HCT116 (cell line): Measurements from ENCODE around the gene BRSK2. TPM values are rescaled to one million over a fixed set of nuclear protein-coding genes. Genes with fewer than 3 reads are reported as not detected.

Experiments
- ATAC-seq: fragments of 200-7000 bp; cut with Tn5 transposase; 2 replicates; pipeline ENCODE4 v1.9.1; 2020; ENCODE audit warnings: mild to moderate bottlenecking, moderate library complexity
- BruUV-seq: library from RNA; stranded (reverse); fragments of 400-500 nt; replicated peaks from 2 replicates; lab custom pipeline; 2021; lab: Mats Ljungman, UMichigan
- CTCF ChIA-PET: fragments of 300-600 bp; sonication (Branson Sonifier 250); formaldehyde crosslinking; loops from one replicate; lab custom pipeline; 2021; ENCODE audit warnings: antibody characterized with exemption; lab: Charles Lee
- POLR2A ChIA-PET: fragments of 300-600, 350-600 bp; sonication (Branson Sonifier 250); formaldehyde crosslinking; loops from one replicate; lab custom pipeline; 2021; ENCODE audit warnings: antibody characterized with exemption; lab: Charles Lee
- RAD21 ChIA-PET, 2 experiments: fragments of 300-600 bp; sonication (Branson Sonifier 250); formaldehyde crosslinking; loops; one replicate each; lab custom pipeline; 2023; ENCODE audit warnings: low total read pairs in 2 of 2; ENCODE audit not compliant: uncharacterized antibody in 2 of 2, unreplicated experiment in 2 of 2, low non-redundant PET in 1 of 2; lab: Charles Lee
- DNase-seq: peaks from one replicate; pipeline ENCODE4 v3.0.0-alpha.2; 2010; ENCODE audit warnings: low read depth, low spot score
- H2AFZ ChIP-seq: fragments of 200-600 bp; shearing (Covaris generic), sonication (generic); 2 replicates; pipeline ENCODE4 v1.6.1; 2017; ENCODE audit warnings: low read depth, mixed run types, mixed read lengths, antibody characterized with exemption, low read length; ENCODE audit not compliant: poor library complexity, severe bottlenecking
- H3K27ac ChIP-seq: 2 replicates; pipeline ENCODE4 v1.5.1; 2012; ENCODE audit warnings: low read depth, low read length
- H3K27me3 ChIP-seq: fragments of 200-600 bp; sonication (generic); 2 replicates; pipeline ENCODE4 v1.6.1; 2016; ENCODE audit warnings: mixed run types, low read length, mixed read lengths; ENCODE audit not compliant: insufficient read depth
- H3K36me3 ChIP-seq, 2 experiments: fragments of 200-500 bp in 1 of 2; fragments of 200-600 bp in 1 of 2; sonication (Bioruptor generic) in 1 of 2; sonication (generic) in 1 of 2; 2 replicates each; pipeline versions ENCODE4 v1.5.1 to v1.6.1; 2014 to 2016; ENCODE audit warnings: low read length in 2 of 2, inconsistent platforms in 1 of 2, mixed read lengths in 1 of 2, mixed run types in 1 of 2; ENCODE audit not compliant: insufficient read depth in 2 of 2, control insufficient read depth in 1 of 2
- H3K4me1 ChIP-seq, 2 experiments: fragments of 200-600 bp in 1 of 2; sonication (generic) in 1 of 2; 2 replicates each; pipeline versions ENCODE4 v1.5.1 to v1.6.1; 2012 to 2017; ENCODE audit warnings: low read length in 2 of 2, inconsistent platforms in 1 of 2, mild to moderate bottlenecking in 1 of 2, mixed read lengths in 1 of 2, mixed run types in 1 of 2, moderate library complexity in 1 of 2; ENCODE audit not compliant: insufficient read depth in 2 of 2, control insufficient read depth in 1 of 2
- H3K4me2 ChIP-seq: fragments of 200-600 bp; sonication (generic); 2 replicates; pipeline ENCODE4 v1.6.1; 2017; ENCODE audit warnings: mixed run types, low read length, mixed read lengths
- H3K4me3 ChIP-seq, 2 experiments: fragments of 200-600 bp in 1 of 2; sonication (generic) in 1 of 2; replicated peaks in 1 of 2; 2 replicates each; pipeline ENCODE4 v1.5.1; 2011 to 2016; ENCODE audit warnings: low read length in 2 of 2, control low read depth in 1 of 2, low read depth in 1 of 2, mild to moderate bottlenecking in 1 of 2, mixed read lengths in 1 of 2, mixed run types in 1 of 2
- H3K79me2 ChIP-seq: fragments of 200-600 bp; sonication (generic); 2 replicates; pipeline ENCODE4 v1.6.1; 2017; ENCODE audit warnings: mild to moderate bottlenecking, mixed run types, low read length, moderate library complexity, mixed read lengths; ENCODE audit not compliant: insufficient read depth
- H3K9ac ChIP-seq: fragments of 200-600 bp; sonication (generic); 2 replicates; pipeline ENCODE4 v1.6.1; 2016; ENCODE audit warnings: low read length, mixed read lengths
- H3K9me2 ChIP-seq: fragments of 200-600 bp; sonication (generic), shearing (Covaris generic); 2 replicates; pipeline ENCODE4 v1.6.1; 2017; ENCODE audit warnings: mixed run types, mild to moderate bottlenecking, moderate library complexity; ENCODE audit not compliant: insufficient read depth
- H3K9me3 ChIP-seq, 2 experiments: fragments of 200-500 bp in 1 of 2; fragments of 200-600 bp in 1 of 2; sonication (Bioruptor generic) in 1 of 2; sonication (generic) in 1 of 2; 2 replicates each; pipeline ENCODE4 v1.6.1; 2014 to 2017; ENCODE audit warnings: low read length in 2 of 2, mixed read lengths in 2 of 2, inconsistent platforms in 1 of 2, low read depth in 1 of 2, mild to moderate bottlenecking in 1 of 2, mixed run types in 1 of 2, moderate library complexity in 1 of 2; ENCODE audit not compliant: control insufficient read depth in 1 of 2, insufficient read depth in 1 of 2
- H4K20me1 ChIP-seq: fragments of 200-600 bp; sonication (generic), shearing (Covaris generic); 2 replicates; pipeline ENCODE4 v1.6.1; 2017; ENCODE audit warnings: mixed run types, mild to moderate bottlenecking, moderate library complexity; ENCODE audit not compliant: insufficient read depth
- CBX3 ChIP-seq: IDR thresholded peaks from 2 replicates; pipeline ENCODE4 v1.6.1; 2012; ENCODE audit warnings: low read depth
- CEBPB ChIP-seq: IDR thresholded peaks from 2 replicates; pipeline ENCODE4 v1.6.1; 2012; ENCODE audit warnings: low read depth
- CTCF ChIP-seq, 3 experiments: fragments of 200-600 bp in 1 of 3; sonication (generic) in 1 of 3; IDR thresholded peaks in 2 of 3; conservative IDR thresholded peaks in 1 of 3; 2 replicates each; pipeline ENCODE4 v1.5.1; 2012 to 2017; ENCODE audit warnings: low read depth in 2 of 3, low read length in 2 of 3, antibody characterized with exemption in 1 of 3, borderline replicate concordance in 1 of 3, control low read depth in 1 of 3, mild to moderate bottlenecking in 1 of 3, mixed read lengths in 1 of 3, mixed run types in 1 of 3, moderate library complexity in 1 of 3; ENCODE audit not compliant: insufficient read depth in 1 of 3
- EGR1 ChIP-seq: IDR thresholded peaks from 2 replicates; pipeline ENCODE4 v1.6.1; 2012; ENCODE audit warnings: low read depth
- ELF1 ChIP-seq: IDR thresholded peaks from 2 replicates; pipeline ENCODE4 v1.6.1; 2012; ENCODE audit warnings: low read depth, borderline replicate concordance
- EZH2 ChIP-seq: fragments of 200-600 bp; sonication (generic); IDR thresholded peaks from 2 replicates; pipeline ENCODE4 v1.6.1; 2017; ENCODE audit warnings: antibody characterized with exemption, mixed run types
- FOSL1 ChIP-seq: IDR thresholded peaks from 2 replicates; pipeline ENCODE4 v1.6.1; 2012; ENCODE audit warnings: low read depth
- JUND ChIP-seq: IDR thresholded peaks from 2 replicates; pipeline ENCODE4 v1.6.1; 2012
- MAX ChIP-seq: IDR thresholded peaks from 2 replicates; pipeline ENCODE4 v1.6.1; 2012
- POLR2A ChIP-seq: IDR thresholded peaks from 2 replicates; pipeline ENCODE4 v1.7.0; 2011; ENCODE audit warnings: borderline replicate concordance; ENCODE audit not compliant: insufficient read depth, insufficient read length; ENCODE audit errors: extremely low read depth
- RAD21 ChIP-seq: IDR thresholded peaks from 2 replicates; pipeline ENCODE4 v1.6.1; 2012; ENCODE audit warnings: low read depth, mild to moderate bottlenecking
- SIN3A ChIP-seq: IDR thresholded peaks from 2 replicates; pipeline ENCODE4 v1.6.1; 2012; ENCODE audit warnings: low read depth
- SP1 ChIP-seq: IDR thresholded peaks from 2 replicates; pipeline ENCODE4 v1.6.1; 2012; ENCODE audit warnings: low read depth
- YY1 ChIP-seq: IDR thresholded peaks from 2 replicates; pipeline ENCODE4 v1.6.1; 2011; ENCODE audit warnings: low read length, low read depth, moderate library complexity, mild to moderate bottlenecking; ENCODE audit not compliant: insufficient replicate concordance; ENCODE audit errors: extremely low read depth
- ZFX ChIP-seq: fragments of 450-650 bp; IDR thresholded peaks from 2 replicates; pipeline ENCODE4 v1.6.1; 2017
- ZNF274 ChIP-seq: fragments of 200-500 bp; sonication (Bioruptor generic); IDR thresholded peaks from 2 replicates; pipeline ENCODE4 v1.6.1; 2014; ENCODE audit warnings: mild to moderate bottlenecking, low read depth, low read length, inconsistent platforms
- intact Hi-C: fragments of 100-400 bp; cut with micrococcal nuclease; formaldehyde crosslinking; loops from 2 replicates; pipeline ENCODE4 v1.10.0; 2022
- total RNA-seq: library from RNA; stranded (reverse); gene quantifications from one replicate; pipeline ENCODE4 v1.2.1, GENCODE V29; 2021; ENCODE audit not compliant: unreplicated experiment
- TF ChIP-seq, protein P1 (sequence below): IDR thresholded peaks from 2 replicates; pipeline ENCODE4 v1.6.1; 2011; ENCODE audit warnings: mild to moderate bottlenecking, low read length, moderate library complexity; ENCODE audit not compliant: insufficient replicate concordance; ENCODE audit errors: extremely low read depth

The BRSK2 gene
- total RNA-seq, 1 experiment from 2014 or later, result 14.0 TPM

DNA sequence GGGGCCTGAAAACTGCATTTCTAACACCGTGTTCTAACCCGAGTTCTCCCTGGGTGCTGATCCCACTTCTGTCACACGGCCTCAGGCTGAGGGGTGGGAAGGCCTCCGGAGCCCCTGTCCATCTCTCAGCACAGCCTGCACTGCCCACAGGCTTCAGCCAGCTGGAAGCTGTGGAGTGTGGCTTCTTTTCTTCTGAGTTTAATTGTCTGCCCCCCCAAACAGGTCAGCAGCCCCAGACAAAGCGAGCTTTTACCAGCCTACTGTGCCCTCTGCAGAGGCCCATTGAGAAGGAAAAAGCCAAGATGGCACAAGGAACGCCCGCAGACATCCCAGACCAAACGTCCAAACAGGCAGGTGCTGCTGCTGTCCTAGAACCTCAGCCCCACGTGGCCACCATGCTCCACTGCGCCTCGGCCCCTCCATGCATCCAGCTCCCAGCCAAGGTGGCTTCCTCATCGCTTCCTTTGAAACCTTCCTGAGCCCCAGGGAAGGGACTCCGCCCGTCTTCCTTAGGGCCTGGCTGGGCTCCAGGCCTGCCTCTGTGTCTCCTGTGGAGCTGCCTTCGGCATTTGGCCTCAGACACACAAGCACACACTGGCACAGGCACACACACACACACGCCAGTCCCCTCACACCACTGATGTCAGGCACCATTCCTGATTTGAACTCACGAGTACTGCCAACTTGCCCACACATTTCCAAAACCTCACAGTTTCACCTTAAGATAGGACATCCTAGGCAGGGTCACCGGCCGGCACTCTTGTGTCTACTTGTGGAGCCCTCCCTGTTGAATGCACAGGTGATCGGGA lies 95.2 kb downstream of the BRSK2 start:
- TF ChIP-seq EZH2, result no peak
- TF ChIP-seq CTCF (IDR thresholded peaks at IDR 0.05 in 2 of 3, conservative IDR thresholded peaks at IDR 0.05 in 1 of 3; ENCODE audit: borderline replicate concordance in 1 of 3, insufficient read depth in 1 of 3, low read depth in 2 of 3, low read length in 2 of 3), result 0 out of 6 replicates have a peak, but pooled peaks of 1 of the 3 experiments have one; percentile 12
- TF ChIP-seq, all 23 proteins: peak for 1
- DNase-seq (no peak), ATAC-seq (peak; percentile 50)
- Histone ChIP-seq H3K9me2 (no peaks in the 10 kb centered on the region), H3K36me3 (no peaks in the 10 kb centered on the region), H4K20me1 (no peaks in the 10 kb centered on the region), H3K79me2 (no peaks in the 10 kb centered on the region; the same call in 1 of the 2 replicates), H3K27ac (no peak overlapping the region; the same call in 1 of the 2 replicates), H3K27me3 (no peaks in the 10 kb centered on the region), H3K9ac (no peak overlapping the region), H3K4me2 (no peak overlapping the region), H3K4me3 (no peak overlapping the region), H3K9me3 (no peaks in the 10 kb centered on the region), H3K4me1 (peaks cover 13% of the 10 kb centered on the region in 2 experiments; a peak in 2 of 4 replicates), H2AFZ (no peak overlapping the region)
- ChIA-PET POLR2A (no interaction called here), RAD21 (no interaction called here), CTCF (no interaction called here)
- BruUV-seq, result no TSS peak
- intact Hi-C loops, result no loop called here

DNA sequence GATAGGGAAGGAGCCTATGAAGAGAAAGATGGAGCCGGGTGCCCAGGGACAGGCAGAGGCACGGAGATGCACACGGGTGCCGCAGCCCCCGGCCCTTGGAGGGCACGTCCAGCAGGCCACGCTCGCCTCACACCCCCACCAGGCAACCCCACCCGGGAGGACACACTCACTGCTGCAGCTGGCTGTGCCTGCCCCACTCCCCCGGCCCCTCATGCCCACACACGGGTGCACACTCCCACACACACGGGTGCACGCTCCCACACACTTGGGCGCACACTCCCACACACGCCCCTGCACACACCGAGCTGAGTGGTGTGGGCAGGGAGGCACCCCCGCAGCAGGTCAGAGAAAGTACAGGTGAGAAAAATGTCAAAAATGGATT lies 95.8 kb downstream of the BRSK2 start:
- Histone ChIP-seq H3K9me2 (no peaks in the 10 kb centered on the region), H4K20me1 (no peaks in the 10 kb centered on the region), H3K4me2 (no peak overlapping the region), H3K27ac (no peak overlapping the region), H3K79me2 (no peaks in the 10 kb centered on the region; the same call in 1 of the 2 replicates), H3K9me3 (no peaks in the 10 kb centered on the region), H3K4me3 (no peak overlapping the region), H3K27me3 (no peaks in the 10 kb centered on the region), H3K4me1 (peaks cover 13% of the 10 kb centered on the region in 2 experiments; a peak in 2 of 4 replicates), H2AFZ (no peak overlapping the region), H3K9ac (no peak overlapping the region), H3K36me3 (no peaks in the 10 kb centered on the region)
- CTCF ChIA-PET, result no interaction called here
- RAD21 ChIA-PET, result no interaction called here
- BruUV-seq, result no TSS peak
- POLR2A ChIA-PET, result no interaction called here
- no peak for ATAC-seq
- DNase-seq, result no peak
- intact Hi-C loops, result no loop called here
- TF ChIP-seq SP1 (no peak), CBX3 (no peak), JUND (no peak), ZFX (no peak), RAD21 (no peak), EGR1 (no peak), ZNF274 (no peak), CEBPB (no peak), SIN3A (no peak), POLR2A (no peak), EZH2 (no peak), YY1 (no peak), FOSL1 (no peak), MAX (no peak), ELF1 (no peak)
- TF ChIP-seq, protein P1, sequence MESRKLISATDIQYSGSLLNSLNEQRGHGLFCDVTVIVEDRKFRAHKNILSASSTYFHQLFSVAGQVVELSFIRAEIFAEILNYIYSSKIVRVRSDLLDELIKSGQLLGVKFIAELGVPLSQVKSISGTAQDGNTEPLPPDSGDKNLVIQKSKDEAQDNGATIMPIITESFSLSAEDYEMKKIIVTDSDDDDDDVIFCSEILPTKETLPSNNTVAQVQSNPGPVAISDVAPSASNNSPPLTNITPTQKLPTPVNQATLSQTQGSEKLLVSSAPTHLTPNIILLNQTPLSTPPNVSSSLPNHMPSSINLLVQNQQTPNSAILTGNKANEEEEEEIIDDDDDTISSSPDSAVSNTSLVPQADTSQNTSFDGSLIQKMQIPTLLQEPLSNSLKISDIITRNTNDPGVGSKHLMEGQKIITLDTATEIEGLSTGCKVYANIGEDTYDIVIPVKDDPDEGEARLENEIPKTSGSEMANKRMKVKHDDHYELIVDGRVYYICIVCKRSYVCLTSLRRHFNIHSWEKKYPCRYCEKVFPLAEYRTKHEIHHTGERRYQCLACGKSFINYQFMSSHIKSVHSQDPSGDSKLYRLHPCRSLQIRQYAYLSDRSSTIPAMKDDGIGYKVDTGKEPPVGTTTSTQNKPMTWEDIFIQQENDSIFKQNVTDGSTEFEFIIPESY, result no peak
